ENCODE results near the gene DPH6. TPM values are rescaled to one million over a fixed set of nuclear protein-coding genes. Genes with fewer than 3 reads are reported as not detected.
A peak's percentile ranks its signal among the peaks of the same experiment; 100 is the strongest.

The DPH6 gene
- total and polyA plus RNA-seq, 7 donors, result 5.5 to 26.0 (median 18.0) TPM

GRCh38 chr15:35529784-35530183 lies 16.2 kb downstream of the DPH6 start:
- 92 to 96% (median 95%) methylated on average over 2 of the region's 2 CpGs for WGBS, 3 donors
- intact Hi-C loops (cut with DNase I), result no loop called here
- H3K4me3 ChIP-seq, result no peak overlapping the region

GRCh38 chr15:35522061-35522460 lies 23.9 kb downstream of the DPH6 start:
- peaks cover 0 to 4% of the 10 kb centered on the region in 2 donors for H3K36me3 ChIP-seq (ENCODE audit: insufficient read depth in 1 of 2, low read depth in 1 of 2)
- H3K27me3 ChIP-seq (ENCODE audit: insufficient read depth in 3 of 3, low read length in 2 of 3), result no peaks in the 10 kb centered on the region
- no peak overlapping the region for H3K4me3 ChIP-seq
- intact Hi-C loops (cut with DNase I), result loop anchor here in 1 of 2 donors (5.0 kb wide), 1 partner anchor 390 kb away; no protein-coding TSS in a partner anchor
- TF ChIP-seq CTCF (IDR thresholded peaks at IDR 0.05), result no peak
- no peaks in the 10 kb centered on the region for H3K9me3 ChIP-seq
- 65 to 70% (median 70%) methylated on average over 2 of the region's 2 CpGs for WGBS, 3 donors
- no peak for DNase-seq
- ATAC-seq, result no peak
- peaks cover 11% of the 10 kb centered on the region for H3K4me1 ChIP-seq
- H3K27ac ChIP-seq, result no peak overlapping the region

More at GRCh38 chr15:35529784-35530183, 16.2 kb downstream of the DPH6 start:
- DNase-seq (no peak), ATAC-seq (no peak)
- H3K9me3 ChIP-seq, result no peaks in the 10 kb centered on the region
- peaks cover 0 to 4% of the 10 kb centered on the region in 2 donors for H3K36me3 ChIP-seq (ENCODE audit: insufficient read depth in 1 of 2, low read depth in 1 of 2)
- H3K27ac ChIP-seq, result no peak overlapping the region
- H3K27me3 ChIP-seq (ENCODE audit: insufficient read depth in 3 of 3, low read length in 2 of 3), result no peaks in the 10 kb centered on the region
- no peaks in the 10 kb centered on the region for H3K4me1 ChIP-seq
- TF ChIP-seq CTCF (IDR thresholded peaks at IDR 0.05), result no peak

GRCh38 chr15:35519541-35520149 lies 26.3 kb downstream of the DPH6 start:
- ATAC-seq (peak in 2 of 4 donors; percentile 57 to 80), DNase-seq (no peak)
- no peaks in the 10 kb centered on the region for H3K27me3 ChIP-seq (ENCODE audit: insufficient read depth in 3 of 3, low read length in 2 of 3)
- H3K9me3 ChIP-seq, result no peaks in the 10 kb centered on the region
- peak; percentile 70 for TF ChIP-seq CTCF (IDR thresholded peaks at IDR 0.05)
- H3K27ac ChIP-seq, result no peak overlapping the region
- H3K4me1 ChIP-seq, result peaks cover 11% of the 10 kb centered on the region
- intact Hi-C loops (cut with DNase I), result loop anchor here in 1 of 2 donors (5.0 to 10.0 kb wide), 3 partner anchors 393 to 1615 kb away; no protein-coding TSS in a partner anchor
- no peak overlapping the region for H3K4me3 ChIP-seq
- H3K36me3 ChIP-seq (ENCODE audit: insufficient read depth in 1 of 2, low read depth in 1 of 2), result no peaks in the 10 kb centered on the region

- Histone ChIP-seq H3K4me3 (no peak overlapping the region), H3K9me3 (no peaks in the 10 kb centered on the region), H3K36me3 (ENCODE audit: insufficient read depth in 1 of 2, low read depth in 1 of 2) (no peaks in the 10 kb centered on the region), H3K27me3 (ENCODE audit: insufficient read depth in 3 of 3, low read length in 2 of 3) (no peaks in the 10 kb centered on the region), H3K4me1 (peaks cover 11% of the 10 kb centered on the region), H3K27ac (no peak overlapping the region)
- 53 to 65% (median 63%) methylated on average over 1 of the region's 1 CpG for WGBS, 3 donors
- ATAC-seq, result no peak
- TF ChIP-seq CTCF (IDR thresholded peaks at IDR 0.05), result no peak
- intact Hi-C loops (cut with DNase I), result loop anchor here in 1 of 2 donors (5.0 to 10.0 kb wide), 2 partner anchors 853 to 1616 kb away; no protein-coding TSS in a partner anchor
- no peak for DNase-seq
These were observed 26.9 kb downstream of the DPH6 start for GRCh38 chr15:35519052-35519451.

GRCh38 chr15:35514759-35515158 lies 31.2 kb downstream of the DPH6 start:
- TF ChIP-seq CTCF (IDR thresholded peaks at IDR 0.05), result no peak
- H3K4me3 ChIP-seq, result no peak overlapping the region
- no peak for DNase-seq
- no peaks in the 10 kb centered on the region for H3K4me1 ChIP-seq
- H3K36me3 ChIP-seq (ENCODE audit: insufficient read depth in 1 of 2, low read depth in 1 of 2), result peaks cover 0 to 3% of the 10 kb centered on the region in 2 donors
- ATAC-seq, result no peak
- no peaks in the 10 kb centered on the region for H3K27me3 ChIP-seq (ENCODE audit: insufficient read depth in 3 of 3, low read length in 2 of 3)
- H3K27ac ChIP-seq, result no peak overlapping the region
- intact Hi-C loops (cut with DNase I), result loop anchor here in 1 of 2 donors (5.0 to 10.0 kb wide), 2 partner anchors 858 to 1620 kb away; no protein-coding TSS in a partner anchor
- no peaks in the 10 kb centered on the region for H3K9me3 ChIP-seq

Measured in psoas muscle (tissue), 8 donors.